Cardiac fibroblast (primary cell): Measurements from ENCODE around the gene RAD51D.
"Not testable (repeated sequence)": the region's sequence is repeated elsewhere in the genome, so short reads cannot be mapped to it uniquely, and the experiment has no call there.

Experiments
- DNase-seq, 2 donors: peaks; one replicate each; pipeline versions ENCODE4 v3.0.0 to v3.0.0-alpha.2; 2010; ENCODE audit warnings: low read depth in 2 of 2
- H3K4me3 ChIP-seq, 2 donors: replicated peaks in 1 of 2; 1 replicate in 1 of 2; 2 replicates in 1 of 2; pipeline ENCODE4 v1.5.1; 2011; ENCODE audit warnings: low read depth in 2 of 2, low read length in 2 of 2, mild to moderate bottlenecking in 2 of 2, moderate library complexity in 1 of 2
- CTCF ChIP-seq: IDR thresholded peaks from one replicate; pipeline ENCODE4 v1.5.1; 2011; ENCODE audit warnings: low read depth, mild to moderate bottlenecking, low read length, inconsistent platforms

The RAD51D gene

GRCh38 chr17:35097776-35098175 lies 21.9 kb downstream of the RAD51D start:
- no peak for DNase-seq
- no peak overlapping the region for H3K4me3 ChIP-seq
- TF ChIP-seq CTCF: no peak

- TF ChIP-seq CTCF: no peak
- no peak overlapping the region for H3K4me3 ChIP-seq
- no peak for DNase-seq
These were observed 23.9 kb downstream of the RAD51D start for GRCh38 chr17:35095741-35096140.

- TF ChIP-seq CTCF: no peak
- DNase-seq: peak; percentile 81 to 94
- no peak overlapping the region for H3K4me3 ChIP-seq
These were observed 24.8 kb downstream of the RAD51D start for GRCh38 chr17:35094902-35095301.

GRCh38 chr17:35090707-35091106 lies 29.0 kb downstream of the RAD51D start:
- not testable (repeated sequence) for H3K4me3 ChIP-seq, DNase-seq

GRCh38 chr17:35089586-35090296 lies 29.9 kb downstream of the RAD51D start:
- DNase-seq: peak; percentile 33 to 53
- peak; percentile 22 for TF ChIP-seq CTCF
- H3K4me3 ChIP-seq: peak overlapping the region; percentile 23 to 37

GRCh38 chr17:35088881-35089585 lies 30.6 kb downstream of the RAD51D start:
- TF ChIP-seq CTCF: peak; percentile 39
- H3K4me3 ChIP-seq: peak overlapping the region; percentile 87 to 94
- DNase-seq: peak; percentile 75 to 85

GRCh38 chr17:35088356-35088880 lies 31.2 kb downstream of the RAD51D start:
- peak overlapping the region; percentile 87 to 94 for H3K4me3 ChIP-seq
- peak; percentile 50 to 55 for DNase-seq
- TF ChIP-seq CTCF: no peak
